Stomach (tissue), 19 donors: Measurements from ENCODE around the gene ERMARD. TPM values are rescaled to one million over a fixed set of nuclear protein-coding genes. Genes with fewer than 3 reads are reported as not detected.

Source experiments
- DNase-seq, 2 donors: peaks; one replicate each; pipeline versions ENCODE4 v3.0.0 to v3.0.0-alpha.2; 2013 to 2019
- H3K27ac ChIP-seq, 5 donors: fragments of 200-600 bp in 4 of 5; sonication (generic) in 4 of 5; one replicate each; pipeline ENCODE4 v1.5.1; 2013 to 2019; ENCODE audit warnings: mild to moderate bottlenecking in 1 of 5, moderate library complexity in 1 of 5
- H3K27me3 ChIP-seq, 3 donors: fragments of 200-600 bp; sonication (generic); one replicate each; pipeline ENCODE4 v1.5.1; 2017 to 2019; ENCODE audit warnings: mixed run types in 1 of 3
- H3K36me3 ChIP-seq, 4 donors: fragments of 200-600 bp; sonication (generic); 1 replicate in 3 of 4; 2 replicates in 1 of 4; pipeline ENCODE4 v1.5.1; 2016 to 2019
- H3K4me1 ChIP-seq, 4 donors: fragments of 200-600 bp; sonication (generic); one replicate each; pipeline ENCODE4 v1.5.1; 2016 to 2019
- H3K4me3 ChIP-seq, 4 donors: fragments of 200-600 bp; sonication (generic) in 3 of 4; one replicate each; pipeline ENCODE4 v1.5.1; 2016 to 2019; ENCODE audit warnings: mild to moderate bottlenecking in 1 of 4
- H3K9me3 ChIP-seq, 4 donors: fragments of 200-600 bp; sonication (generic); one replicate each; pipeline ENCODE4 v1.5.1; 2016 to 2019
- CTCF ChIP-seq, 7 experiments: fragments of 450-650 bp in 4 of 7; fragments of 200-600 bp in 3 of 7; sonication (generic) in 3 of 7; IDR thresholded peaks; one replicate each; pipeline ENCODE4 v1.5.1; 2016 to 2019; ENCODE audit warnings: antibody characterized with exemption in 7 of 7, control low read depth in 2 of 7, mild to moderate bottlenecking in 1 of 7
- EP300 ChIP-seq: sonication (generic); formaldehyde crosslinking; IDR thresholded peaks from one replicate; pipeline ENCODE4 v1.6.1; 2017; ENCODE audit warnings: antibody characterized with exemption
- POLR2A ChIP-seq, 4 donors: fragments of 450-650 bp; IDR thresholded peaks; one replicate each; pipeline ENCODE4 v1.6.1; 2016; ENCODE audit warnings: antibody characterized with exemption in 4 of 4, control low read depth in 2 of 4, mild to moderate bottlenecking in 1 of 4, moderate library complexity in 1 of 4
- POLR2AphosphoS5 ChIP-seq, 3 donors: sonication (generic); formaldehyde crosslinking; IDR thresholded peaks; one replicate each; pipeline ENCODE4 v1.6.1; 2016; ENCODE audit warnings: antibody characterized with exemption in 3 of 3
- WGBS, 5 donors: extraction: QIAGEN DNeasy Blood & Tissue Kit in 3 of 5; methylation state at CpG; one replicate each; pipeline versions ENCODE4 v1.1.5 to v1.1.7; 2013 to 2018; 5-methylcytosine and 5-hydroxymethylcytosine counted together
- intact Hi-C: fragments of 100-400 bp; cut with DNase I; formaldehyde crosslinking; loops from one replicate; pipeline ENCODE4 v1.15.1; 2023; ENCODE audit warnings: low total_unique reads
- long read RNA-seq, 10 donors: transcript quantifications; one replicate each; lab custom pipeline, GENCODE V29; 2026
- polyA plus RNA-seq, 3 donors: library from polyadenylated mRNA; stranded (reverse); fragments of 200-250 nt; gene quantifications; one replicate each; pipeline ENCODE4 v1.2.3, GENCODE V29; 2013
- total RNA-seq, 5 donors: library from RNA; depleted of rRNA; stranded (reverse); fragments of >200 nt; gene quantifications; one replicate each; pipeline versions ENCODE4 v1.1.0 to v1.2.3, GENCODE V29; 2014 to 2016
- donor health status: healthy with polysubstance abuse.
- donor health status: Bipolar disorder and iron deficiency.
- donor health status: healthy.

The ERMARD gene
- total RNA-seq (10 to 100 TPM in 3 of 5 donors, 1 to 10 TPM in 2; 4.1 to 84.5 (median 13.8) TPM), polyA plus RNA-seq (10 to 100 TPM; 19.8 to 41.9 (median 21.8) TPM)
- long read RNA-seq, donor 1: 0 reads
- long read RNA-seq, donor 2, partial matches to known transcripts: 0 of 3 reads
- long read RNA-seq, donor 2, other reads (novel, unspliced or antisense): 0 of 3 reads
- long read RNA-seq, donor 3, partial matches to known transcripts: 0 of 1 reads
- long read RNA-seq, donor 3, other reads (novel, unspliced or antisense): 0 of 1 reads
- long read RNA-seq, donor 4: 0 reads
- long read RNA-seq, donor 5: 0 reads
- long read RNA-seq, donor 6, transcript ERMARD-203 (18 exons, 2,141 nt): major isoform, 5 of 13 reads
- long read RNA-seq, donor 6, partial matches to known transcripts: 5 of 13 reads
- long read RNA-seq, donor 6, other reads (novel, unspliced or antisense): 0 of 13 reads
- long read RNA-seq, donor 7, partial matches to known transcripts: 0 of 3 reads
- long read RNA-seq, donor 7, other reads (novel, unspliced or antisense): 0 of 3 reads
- long read RNA-seq, donor 8, partial matches to known transcripts: 0 of 5 reads
- long read RNA-seq, donor 8, other reads (novel, unspliced or antisense): 0 of 5 reads
- long read RNA-seq, donor 9, partial matches to known transcripts: 0 of 2 reads
- long read RNA-seq, donor 9, other reads (novel, unspliced or antisense): 0 of 2 reads
- long read RNA-seq, donor 10, partial matches to known transcripts: 0 of 1 reads
- long read RNA-seq, donor 10, other reads (novel, unspliced or antisense): 0 of 1 reads

DNA sequence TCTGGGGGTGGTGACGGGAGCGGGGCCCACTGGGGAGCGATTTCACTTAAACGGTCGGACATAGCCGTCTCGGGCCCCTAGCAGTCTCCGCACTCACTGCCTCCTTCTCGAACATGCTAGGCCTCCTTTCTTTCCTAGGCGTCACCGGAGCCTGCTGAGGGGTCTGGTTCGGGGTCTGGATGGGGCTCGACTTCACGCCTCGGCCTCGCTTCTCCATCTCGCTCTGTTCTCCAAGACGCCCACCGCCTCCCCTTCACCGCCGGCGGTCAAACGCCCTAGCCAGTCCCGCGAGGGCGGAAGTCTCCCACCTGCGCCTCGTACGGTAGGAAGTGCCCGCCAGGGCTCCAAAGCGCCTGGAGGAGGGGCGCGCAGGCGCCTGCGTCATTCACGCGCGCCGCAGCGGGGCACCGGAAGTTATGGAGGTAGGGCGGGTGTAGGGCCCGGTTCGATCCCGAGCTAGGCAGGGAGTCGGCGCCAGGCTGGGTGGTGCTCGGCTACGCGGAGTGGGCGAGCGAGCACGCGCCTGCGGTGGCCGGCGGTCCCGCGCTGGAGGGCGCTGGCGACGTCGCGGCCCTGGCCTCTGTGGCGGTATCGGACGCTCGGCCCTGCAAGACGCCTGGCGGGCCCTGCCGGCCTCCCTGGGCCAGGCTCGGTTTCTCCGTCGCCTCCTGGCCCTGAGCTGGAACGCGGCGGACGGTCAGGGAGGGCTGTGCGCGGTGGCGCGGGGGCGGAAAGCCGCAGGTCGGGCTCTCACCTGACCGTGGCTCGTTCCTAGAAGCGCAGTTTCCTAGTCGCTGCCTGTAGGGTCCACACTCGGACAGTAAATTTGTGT lies at the start of gene ERMARD, which contains the start of gene DYNLT2:
Gene ERMARD, plus strand, starts transcription at position 381 of the 832 bp plus-strand sequence. Its CDS starts 36 bp downstream, at position 417.
Gene DYNLT2, minus strand, starts transcription at position 331 of the 832 bp plus-strand sequence. Its CDS starts 114 bp downstream, at position 217.
- Histone ChIP-seq H3K27ac (peak within 1 kb of the TSS; percentile 92 to 99 (median 97)), H3K9me3 (no peaks in the 10 kb centered on the region), H3K4me3 (peak within 1 kb of the TSS; percentile 54 to 90 (median 81)), H3K36me3 (peaks cover 0 to 7% (median under 1%) of the 10 kb centered on the region in 4 donors), H3K4me1 (peaks cover 11 to 32% (median 22%) of the 10 kb centered on the region in 4 donors), H3K27me3 (no peaks in the 10 kb centered on the region)
- TF ChIP-seq POLR2AphosphoS5 (IDR thresholded peaks at IDR 0.05) (peak; percentile 94 to 99 (median 96)), POLR2A (IDR thresholded peaks at IDR 0.05) (peak in 1 of 4 donors; percentile 79), CTCF (IDR thresholded peaks at IDR 0.05) (peak in 5 of 7 experiments; percentile 2 to 43 (median 8)), EP300 (no peak)
- DNase-seq: peak; percentile 96 to 98
- 0% methylated on average over 53 to 90 of the region's 90 CpGs for WGBS, 5 donors
- intact Hi-C loops: no loop called here

DNA sequence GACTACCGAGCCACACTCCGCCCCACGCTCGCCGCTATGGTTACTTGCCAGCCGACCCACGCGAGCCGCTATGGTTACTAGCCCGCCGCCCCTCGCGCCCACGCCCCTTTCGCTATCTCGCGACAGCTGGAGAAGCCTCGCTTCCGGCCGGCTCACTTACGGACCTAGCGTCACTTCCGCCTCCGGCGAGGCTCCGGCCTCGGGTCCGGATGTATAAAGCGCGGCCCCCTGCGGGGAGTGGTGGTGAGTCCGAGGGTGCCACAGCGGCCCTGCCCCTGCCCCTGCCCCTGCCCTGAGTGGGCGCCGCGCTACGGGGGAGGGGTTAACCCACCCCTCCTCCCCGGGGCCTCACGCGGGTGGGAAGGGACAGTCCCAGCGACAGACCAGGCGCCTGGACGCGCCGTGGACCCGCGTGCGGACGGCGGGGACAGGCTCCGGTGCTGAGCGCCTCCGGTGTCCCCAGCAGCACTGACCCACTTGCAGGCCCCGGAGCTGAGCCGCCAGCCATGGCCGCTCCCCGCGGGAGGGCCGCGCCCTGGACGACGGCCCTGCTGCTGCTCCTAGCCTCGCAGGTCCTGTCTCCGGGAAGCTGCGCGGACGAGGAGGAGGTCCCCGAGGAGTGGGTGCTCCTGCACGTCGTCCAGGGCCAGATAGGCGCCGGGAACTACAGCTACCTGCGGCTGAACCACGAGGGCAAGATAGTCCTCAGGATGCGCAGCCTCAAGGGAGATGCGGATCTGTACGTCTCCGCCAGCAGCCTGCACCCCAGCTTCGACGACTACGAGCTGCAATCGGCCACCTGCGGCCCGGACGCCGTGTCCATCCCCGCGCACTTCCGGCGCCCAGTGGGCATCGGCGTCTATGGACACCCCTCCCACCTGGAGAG lies 49.2 kb upstream of the ERMARD start, which contains the start of the genes C6orf120 and WDR27:
Gene C6orf120, plus strand, starts transcription at position 173 of the 886 bp plus-strand sequence. Its CDS starts 334 bp downstream, at position 507.
Gene WDR27, minus strand, starts transcription at position 76 of the 886 bp plus-strand sequence. CDS start 13,024 bp downstream, outside the sequence.
- H3K27ac ChIP-seq: peak within 1 kb of the TSS; percentile 91 to 99 (median 97)
- H3K4me1 ChIP-seq: peaks cover 19 to 57% (median 47%) of the 10 kb centered on the region in 4 donors
- H3K27me3 ChIP-seq: no peaks in the 10 kb centered on the region
- H3K9me3 ChIP-seq: no peaks in the 10 kb centered on the region
- DNase-seq: peak; percentile 97 to 99
- intact Hi-C loops: no loop called here
- peaks cover 0 to 29% (median 10%) of the 10 kb centered on the region in 4 donors for H3K36me3 ChIP-seq
- TF ChIP-seq POLR2AphosphoS5 (IDR thresholded peaks at IDR 0.05) (peak; percentile 94 to 99 (median 97)), POLR2A (IDR thresholded peaks at IDR 0.05) (peak in 2 of 4 donors; percentile 81 to 91), EP300 (no peak)
- H3K4me3 ChIP-seq: peak within 1 kb of the TSS; percentile 89 to 97 (median 94)
- 0 to 1% (median 0%) methylated on average over 14 to 92 of the region's 92 CpGs for WGBS, 5 donors

DNA sequence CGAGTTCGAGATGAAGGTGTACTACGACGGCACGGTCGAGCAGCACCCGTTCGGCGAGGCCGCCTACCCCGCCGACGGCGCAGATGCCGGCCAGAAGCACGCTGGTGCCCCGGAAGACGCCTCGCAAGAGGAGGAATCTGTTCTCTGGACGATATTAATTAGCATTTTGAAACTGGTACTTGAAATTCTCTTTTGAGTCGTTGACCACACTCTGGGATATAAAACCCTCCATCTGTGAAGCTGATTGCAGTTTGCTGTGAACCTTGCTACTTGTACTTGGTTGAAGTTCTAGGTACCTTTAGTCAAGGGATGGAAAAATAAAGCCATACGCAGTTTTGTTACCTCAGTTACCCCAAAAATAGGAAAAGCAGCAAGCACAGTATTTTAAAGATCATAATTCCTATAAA lies 48.6 kb upstream of the ERMARD start:
- H3K4me1 ChIP-seq: peaks cover 19 to 57% (median 47%) of the 10 kb centered on the region in 4 donors
- H3K27ac ChIP-seq: peak overlapping the region; percentile 91 to 99 (median 97)
- intact Hi-C loops: no loop called here
- no peak for TF ChIP-seq CTCF (IDR thresholded peaks at IDR 0.05)
- TF ChIP-seq POLR2A (IDR thresholded peaks at IDR 0.05): no peak
- TF ChIP-seq EP300: no peak
- no peak for TF ChIP-seq POLR2AphosphoS5 (IDR thresholded peaks at IDR 0.05)
- DNase-seq: no peak
- peak overlapping the region; percentile 89 to 97 (median 94) for H3K4me3 ChIP-seq
- H3K36me3 ChIP-seq: peaks cover 0 to 29% (median 14%) of the 10 kb centered on the region in 4 donors
- H3K27me3 ChIP-seq: no peaks in the 10 kb centered on the region
- no peaks in the 10 kb centered on the region for H3K9me3 ChIP-seq
- 2 to 6% (median 2%) methylated on average over 12 to 22 of the region's 22 CpGs for WGBS, 5 donors
